HG03064 (cell line): ENCODE data around the gene MAN1C1.
"Not testable (repeated sequence)": the region's sequence is repeated elsewhere in the genome, so short reads cannot be mapped to it uniquely, and the experiment has no call there.

ENCODE experiments used
- ATAC-seq: cut with Tn5 transposase; IDR thresholded peaks from one replicate; pipeline ENCODE4 v1.9.1; 2021; ENCODE audit warnings: low read depth; ENCODE audit not compliant: unreplicated experiment

Gene MAN1C1

DNA sequence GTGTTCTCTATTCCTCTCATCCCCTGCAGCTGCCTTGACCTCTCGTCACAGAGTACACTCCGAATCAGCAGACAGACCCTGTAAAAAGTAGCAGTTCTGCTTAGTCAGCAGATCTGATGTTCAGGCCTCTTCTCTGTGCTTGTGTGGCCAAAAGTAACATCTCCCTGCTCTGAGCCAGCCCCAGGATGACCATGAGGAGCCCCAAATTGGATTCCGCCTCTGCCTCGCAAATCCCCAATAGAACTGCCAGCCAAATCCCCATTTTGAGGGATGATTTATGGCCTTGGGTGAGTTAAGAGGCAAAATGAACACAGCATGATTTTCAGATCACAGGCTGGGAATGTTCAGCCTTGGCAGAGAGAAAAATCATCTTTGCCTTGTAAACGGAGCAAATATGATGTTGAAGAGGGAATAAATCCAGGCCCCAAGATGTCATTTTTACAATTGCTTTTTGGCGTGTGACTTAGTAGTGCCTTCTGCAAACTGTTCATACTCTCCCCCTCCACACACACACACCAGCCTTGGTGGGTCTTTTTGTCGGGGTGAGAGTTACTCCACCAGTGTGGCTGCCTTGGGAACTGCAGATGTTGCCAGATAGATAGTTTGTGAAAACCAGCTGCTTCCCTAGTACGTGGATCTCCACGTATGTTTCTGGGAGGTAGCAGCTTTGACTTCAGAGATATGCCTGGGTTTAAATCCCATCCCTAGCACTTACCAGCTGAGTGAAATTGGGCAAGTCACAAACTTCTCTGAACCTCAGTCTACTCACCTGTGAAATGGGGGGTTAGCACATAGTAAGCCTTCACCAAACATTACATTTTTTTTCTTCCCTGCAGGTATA, 77.8 kb downstream of the MAN1C1 start:
- no peak for ATAC-seq

DNA sequence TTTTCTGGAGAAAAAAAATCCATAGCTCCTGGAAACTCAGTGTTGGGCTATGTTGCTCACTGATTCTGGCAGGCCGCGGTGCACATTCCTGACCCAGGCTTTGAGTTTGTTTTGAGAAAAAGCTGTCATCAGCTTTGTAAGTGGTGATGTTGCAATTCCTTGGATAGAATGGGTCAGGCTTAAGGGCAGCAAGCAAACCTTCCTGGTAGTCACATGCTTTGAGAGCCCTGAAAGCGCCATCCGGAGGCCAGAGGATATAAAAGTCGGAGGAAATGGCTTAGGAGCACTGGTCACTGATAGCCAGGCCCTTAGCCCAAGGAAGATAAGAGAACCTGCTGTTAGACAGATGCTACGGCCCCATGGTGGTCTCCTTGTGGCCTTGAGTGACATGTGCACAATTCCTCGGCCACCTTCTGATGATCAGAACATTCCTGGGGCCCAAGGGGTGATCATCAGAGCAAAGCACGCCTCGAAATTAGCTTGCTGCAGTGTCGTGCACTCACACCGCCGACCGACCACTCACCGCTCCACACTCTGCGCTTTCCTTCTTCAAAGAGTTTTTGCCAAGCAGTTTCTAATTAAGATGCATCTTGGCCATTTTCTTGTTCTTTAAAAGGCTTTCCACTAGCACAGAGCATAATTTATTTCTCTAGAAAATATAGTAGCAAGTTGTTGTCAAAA, 78.6 kb downstream of the MAN1C1 start:
- no peak for ATAC-seq

DNA sequence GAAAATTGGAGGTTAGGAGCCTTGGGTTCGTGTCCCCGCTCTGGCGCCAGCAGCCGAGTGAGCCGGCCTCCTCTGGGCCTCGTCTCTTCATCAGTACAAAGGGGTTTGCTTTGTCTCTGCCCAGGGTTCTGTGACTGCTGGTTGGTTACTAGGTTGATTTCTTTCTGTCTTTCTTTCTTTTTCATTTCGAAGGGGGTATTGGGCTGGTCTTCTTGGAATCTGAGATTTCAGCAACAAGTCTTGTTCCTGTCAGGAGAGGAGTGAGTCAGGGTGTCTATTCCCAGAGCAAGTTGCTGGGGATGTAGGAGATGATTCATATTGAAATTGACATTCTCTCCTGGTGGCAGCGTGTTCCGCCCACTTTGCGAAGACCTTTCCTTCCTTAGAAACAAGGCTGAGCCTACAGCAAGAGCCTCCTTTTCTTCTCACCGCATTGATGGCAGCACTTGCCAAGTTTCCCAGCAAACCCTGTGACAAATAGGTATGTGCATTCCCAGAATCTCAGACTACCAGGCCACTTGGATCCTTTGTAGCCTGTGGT, 79.2 kb downstream of the MAN1C1 start:
- no peak for ATAC-seq

GRCh38 chr1:25696643-25697042, 80.1 kb downstream of the MAN1C1 start:
- ATAC-seq = not testable (repeated sequence)

DNA sequence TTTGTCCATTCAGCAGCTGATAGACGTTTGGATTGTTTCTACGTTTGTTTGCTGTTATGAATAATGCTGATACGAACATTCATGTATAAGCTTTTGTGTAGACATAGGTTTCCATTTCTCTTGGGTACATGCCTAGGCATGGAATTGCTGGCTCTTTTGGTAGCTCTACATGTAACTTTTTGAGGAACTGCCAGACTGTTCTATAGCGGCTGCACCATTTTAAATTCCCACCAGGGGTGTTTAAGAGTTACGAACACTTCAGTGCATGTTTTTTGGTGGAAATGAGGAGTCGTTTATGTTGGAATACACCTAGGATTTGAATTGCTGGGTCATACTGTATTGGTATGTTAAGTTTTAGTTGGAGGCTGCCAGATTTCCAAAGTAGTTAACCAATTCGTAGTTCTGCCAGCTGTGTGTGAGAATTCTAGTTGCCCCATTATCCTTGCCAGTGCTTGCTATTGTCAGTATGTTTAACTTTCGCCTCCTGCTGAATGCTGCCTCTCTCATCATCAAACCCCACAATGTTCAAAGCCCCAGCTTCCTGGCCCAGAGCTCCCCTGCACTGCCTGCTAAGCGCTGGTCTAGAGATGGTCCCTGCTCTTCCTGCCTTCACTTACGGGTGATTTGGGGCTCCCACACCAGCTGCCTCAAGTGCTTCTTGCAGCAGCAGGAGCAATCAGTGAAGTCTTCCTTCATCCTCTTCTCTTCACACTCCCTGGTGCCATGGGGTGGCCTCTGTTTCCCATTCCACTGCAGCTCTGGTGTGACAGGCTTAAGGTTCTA, 81.0 kb downstream of the MAN1C1 start:
- no peak for ATAC-seq

DNA sequence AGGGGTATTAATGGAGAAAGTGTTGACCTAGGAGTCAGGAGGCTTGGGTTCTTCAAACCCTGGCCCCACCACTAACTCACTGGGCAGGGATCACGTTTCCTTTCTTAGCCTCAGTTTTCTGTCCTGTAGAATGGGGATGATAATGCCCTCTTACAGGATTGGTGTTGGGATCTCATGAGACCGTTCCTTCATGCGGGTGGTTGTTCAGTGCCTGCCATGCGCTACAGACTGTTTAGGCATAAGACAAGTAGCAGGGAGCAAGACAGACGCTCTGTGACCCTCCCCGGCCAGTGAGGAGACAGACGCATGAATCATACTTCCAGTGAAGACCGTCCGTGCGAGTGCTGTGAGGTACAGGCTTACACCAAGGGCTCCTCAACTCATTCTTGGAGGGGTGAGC, 81.7 kb downstream of the MAN1C1 start:
- no peak for ATAC-seq

DNA sequence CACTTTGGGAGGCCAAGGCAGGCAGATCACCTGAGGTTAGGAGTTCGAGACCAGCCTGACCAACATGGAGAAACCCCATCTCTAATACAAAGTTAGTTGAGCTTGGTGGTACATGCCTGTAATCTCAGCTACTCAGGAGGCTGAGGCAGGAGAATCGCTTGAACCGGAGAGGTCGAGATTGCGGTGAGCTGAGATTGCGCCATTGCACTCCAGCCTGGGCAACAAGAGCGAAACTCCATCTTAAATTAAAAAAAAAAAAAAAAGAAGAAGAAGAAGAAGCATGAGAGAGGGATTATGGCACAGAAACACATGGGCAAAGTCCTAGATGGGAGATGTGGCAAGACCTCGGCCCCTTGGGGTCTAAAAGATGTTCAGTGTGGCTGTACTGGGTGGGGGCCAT, 82.5 kb downstream of the MAN1C1 start:
- not testable (repeated sequence) for ATAC-seq

GRCh38 chr1:25699500-25700143, 83.0 kb downstream of the MAN1C1 start:
- no peak for ATAC-seq

- ATAC-seq = no peak
These were observed 83.5 kb downstream of the MAN1C1 start for GRCh38 chr1:25700144-25700523.

DNA sequence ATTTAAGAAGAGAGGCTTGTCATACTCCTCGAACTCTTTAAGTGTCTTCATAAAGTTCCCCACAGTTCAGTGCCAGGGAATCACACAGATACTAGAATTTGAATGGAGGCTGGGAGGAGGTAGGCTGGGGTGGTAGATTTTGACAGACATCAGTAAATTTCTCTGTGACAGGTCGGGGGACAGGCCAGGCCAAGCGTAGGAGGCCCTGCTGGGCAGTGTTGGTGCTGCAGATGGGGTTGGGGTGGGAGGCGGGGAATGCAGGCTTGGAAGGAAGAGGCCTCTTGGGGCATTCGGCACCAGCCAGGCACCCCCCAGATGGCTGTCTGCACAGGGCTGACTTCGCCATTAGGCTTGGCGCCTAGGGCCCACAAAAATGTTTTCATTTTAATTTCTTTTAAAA, 84.0 kb downstream of the MAN1C1 start:
- no peak for ATAC-seq

GRCh38 chr1:25701030-25701785, 84.6 kb downstream of the MAN1C1 start:
- ATAC-seq = no peak

- ATAC-seq = no peak
These were observed 85.6 kb downstream of the MAN1C1 start for GRCh38 chr1:25702101-25702775.

- ATAC-seq = no peak
These were observed 86.5 kb downstream of the MAN1C1 start for GRCh38 chr1:25703041-25703440.

GRCh38 chr1:25703671-25704266, 87.2 kb downstream of the MAN1C1 start:
- no peak for ATAC-seq

DNA sequence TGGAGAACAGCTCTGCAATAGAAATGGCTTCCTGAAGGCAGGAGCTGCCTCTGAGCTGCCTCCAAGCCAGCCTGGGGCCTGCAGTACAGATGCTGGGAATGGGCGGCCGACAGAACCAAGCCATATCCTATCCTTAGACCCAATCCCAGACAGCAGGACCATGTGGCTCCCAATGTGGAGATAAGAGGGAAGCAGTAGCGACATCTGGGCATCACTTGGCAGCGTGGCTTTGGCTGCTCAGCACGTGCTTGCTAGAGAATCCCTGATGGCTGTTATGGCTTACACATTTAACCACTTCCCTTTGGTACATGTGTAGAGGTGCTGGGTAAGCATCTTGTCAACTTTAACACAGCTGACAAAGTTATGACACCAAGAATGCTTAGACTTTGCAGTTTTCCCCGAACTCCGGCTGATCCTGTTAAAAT, 87.7 kb downstream of the MAN1C1 start:
- ATAC-seq = no peak

DNA sequence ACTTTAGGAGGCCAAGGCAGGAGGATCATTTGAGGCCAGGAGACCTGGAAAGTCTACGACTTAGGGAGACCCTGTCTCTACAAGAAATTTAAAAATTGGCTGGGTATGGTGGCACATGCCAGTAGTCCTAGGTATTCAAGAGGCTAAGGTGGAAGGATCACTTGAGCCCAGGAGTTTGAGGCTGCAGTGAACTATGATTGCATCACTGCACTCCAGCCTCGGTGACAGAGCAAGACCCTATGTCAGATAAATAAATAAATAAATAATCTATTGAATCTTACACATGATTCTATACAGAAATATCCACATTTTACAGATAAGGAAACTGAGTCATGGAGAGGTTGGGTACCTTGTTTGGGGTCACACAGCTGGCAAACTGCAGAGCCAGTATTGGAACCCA, 89.1 kb downstream of the MAN1C1 start:
- ATAC-seq = no peak

- ATAC-seq = no peak
These were observed 89.8 kb downstream of the MAN1C1 start for GRCh38 chr1:25706146-25707089.
